ENCODE data around the gene CDC73.

The CDC73 gene

GRCh38 chr1:193212637-193213036 lies 90.8 kb downstream of the CDC73 start:
- no peak overlapping the region for H3K4me3 ChIP-seq (ENCODE audit: control insufficient read depth in 1 of 7, extremely low read depth in 1 of 7, insufficient read depth in 4 of 7, low read depth in 2 of 7, low read length in 6 of 7)
- H3K36me3 ChIP-seq (ENCODE audit: control insufficient read depth in 4 of 4, insufficient read depth in 4 of 4, low read length in 3 of 4): peaks cover 25 to 84% (median 34%) of the 10 kb centered on the region in 4 experiments
- no peak overlapping the region for H3K27ac ChIP-seq (ENCODE audit: insufficient read depth in 1 of 2, low read depth in 1 of 2, low read length in 2 of 2, poor library complexity in 1 of 2, severe bottlenecking in 2 of 2)
- POLR2A ChIA-PET: no interaction called here
- H3K4me1 ChIP-seq (ENCODE audit: control extremely low read depth in 1 of 4, control insufficient read depth in 4 of 4, insufficient read depth in 4 of 4, low read length in 3 of 4): no peaks in the 10 kb centered on the region
- no peak for DNase-seq
- H3K9me3 ChIP-seq (ENCODE audit: control extremely low read depth in 1 of 5, control insufficient read depth in 4 of 5, insufficient read depth in 2 of 5, low read depth in 1 of 5, low read length in 4 of 5): peaks cover 0 to 26% (median 5%) of the 10 kb centered on the region in 5 experiments
- H3K27me3 ChIP-seq (replicated peaks in 2 of 5; ENCODE audit: control insufficient read depth in 4 of 5, insufficient read depth in 5 of 5, low read length in 4 of 5): no peaks in the 10 kb centered on the region
- CTCF ChIA-PET: no interaction called here
- 100% methylated on average over 1 of the region's 2 CpGs for WGBS (ENCODE audit: insufficient coverage)

- 100% methylated on average over 1 of the region's 4 CpGs for WGBS (ENCODE audit: insufficient coverage)
- peaks cover 29 to 84% (median 32%) of the 10 kb centered on the region in 4 experiments for H3K36me3 ChIP-seq (ENCODE audit: control insufficient read depth in 4 of 4, insufficient read depth in 4 of 4, low read length in 3 of 4)
- ChIA-PET CTCF (no interaction called here), POLR2A (no interaction called here)
- H3K4me3 ChIP-seq (ENCODE audit: control insufficient read depth in 1 of 7, extremely low read depth in 1 of 7, insufficient read depth in 4 of 7, low read depth in 2 of 7, low read length in 6 of 7): no peak overlapping the region
- peaks cover 0 to 16% (median 6%) of the 10 kb centered on the region in 5 experiments for H3K9me3 ChIP-seq (ENCODE audit: control extremely low read depth in 1 of 5, control insufficient read depth in 4 of 5, insufficient read depth in 2 of 5, low read depth in 1 of 5, low read length in 4 of 5)
- H3K27me3 ChIP-seq (replicated peaks in 2 of 5; ENCODE audit: control insufficient read depth in 4 of 5, insufficient read depth in 5 of 5, low read length in 4 of 5): no peaks in the 10 kb centered on the region
- no peak overlapping the region for H3K27ac ChIP-seq (ENCODE audit: insufficient read depth in 1 of 2, low read depth in 1 of 2, low read length in 2 of 2, poor library complexity in 1 of 2, severe bottlenecking in 2 of 2)
- no peaks in the 10 kb centered on the region for H3K4me1 ChIP-seq (ENCODE audit: control extremely low read depth in 1 of 4, control insufficient read depth in 4 of 4, insufficient read depth in 4 of 4, low read length in 3 of 4)
- DNase-seq: no peak
Observed at GRCh38 chr1:193213998-193214397, 92.2 kb downstream of the CDC73 start.

DNA sequence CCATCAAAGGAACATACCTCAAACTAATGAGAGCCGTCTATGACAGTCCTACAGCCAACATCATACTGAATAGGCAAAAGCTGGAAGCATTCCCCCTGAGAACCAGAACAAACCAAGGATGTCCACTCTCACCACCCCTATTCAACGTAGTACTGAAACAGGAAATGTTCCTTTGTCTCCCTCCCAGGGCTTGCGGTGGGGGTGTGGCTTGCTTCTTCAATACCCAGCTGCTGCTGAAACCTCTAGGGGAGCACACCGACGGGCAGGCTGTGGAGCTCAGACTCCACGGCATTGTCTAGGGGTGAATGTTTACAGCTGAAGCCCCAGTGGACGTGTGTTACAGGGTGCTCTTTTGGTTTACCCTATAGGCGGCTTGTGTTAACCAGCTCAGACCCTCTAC lies 95.1 kb downstream of the CDC73 start:
- no peaks in the 10 kb centered on the region for H3K27me3 ChIP-seq (replicated peaks in 2 of 5; ENCODE audit: control insufficient read depth in 4 of 5, insufficient read depth in 5 of 5, low read length in 4 of 5)
- H3K27ac ChIP-seq (ENCODE audit: insufficient read depth in 1 of 2, low read depth in 1 of 2, low read length in 2 of 2, poor library complexity in 1 of 2, severe bottlenecking in 2 of 2): no peak overlapping the region
- H3K4me1 ChIP-seq (ENCODE audit: control extremely low read depth in 1 of 4, control insufficient read depth in 4 of 4, insufficient read depth in 4 of 4, low read length in 3 of 4): no peaks in the 10 kb centered on the region
- POLR2A ChIA-PET: no interaction called here
- H3K36me3 ChIP-seq (ENCODE audit: control insufficient read depth in 4 of 4, insufficient read depth in 4 of 4, low read length in 3 of 4): peaks cover 21 to 60% (median 27%) of the 10 kb centered on the region in 4 experiments
- H3K9me3 ChIP-seq (ENCODE audit: control extremely low read depth in 1 of 5, control insufficient read depth in 4 of 5, insufficient read depth in 2 of 5, low read depth in 1 of 5, low read length in 4 of 5): peaks cover 0 to 6% (median 5%) of the 10 kb centered on the region in 5 experiments
- 97% methylated on average over 5 of the region's 8 CpGs for WGBS (ENCODE audit: insufficient coverage)
- CTCF ChIA-PET: interaction anchor here (0.6 kb wide), 1 partner anchor 1984 kb away, joined by 3 read pairs; no protein-coding TSS in a partner anchor
- H3K4me3 ChIP-seq (ENCODE audit: control insufficient read depth in 1 of 7, extremely low read depth in 1 of 7, insufficient read depth in 4 of 7, low read depth in 2 of 7, low read length in 6 of 7): no peak overlapping the region
- no peak for DNase-seq

GRCh38 chr1:193219391-193219790 lies 97.6 kb downstream of the CDC73 start:
- POLR2A ChIA-PET: no interaction called here
- Histone ChIP-seq H3K27me3 (replicated peaks in 2 of 5; ENCODE audit: control insufficient read depth in 4 of 5, insufficient read depth in 5 of 5, low read length in 4 of 5) (no peaks in the 10 kb centered on the region), H3K9me3 (ENCODE audit: control extremely low read depth in 1 of 5, control insufficient read depth in 4 of 5, insufficient read depth in 2 of 5, low read depth in 1 of 5, low read length in 4 of 5) (peaks cover 0 to 6% (median 5%) of the 10 kb centered on the region in 5 experiments), H3K4me1 (ENCODE audit: control extremely low read depth in 1 of 4, control insufficient read depth in 4 of 4, insufficient read depth in 4 of 4, low read length in 3 of 4) (no peaks in the 10 kb centered on the region), H3K36me3 (ENCODE audit: control insufficient read depth in 4 of 4, insufficient read depth in 4 of 4, low read length in 3 of 4) (peaks cover 8 to 48% (median 17%) of the 10 kb centered on the region in 4 experiments), H3K27ac (ENCODE audit: insufficient read depth in 1 of 2, low read depth in 1 of 2, low read length in 2 of 2, poor library complexity in 1 of 2, severe bottlenecking in 2 of 2) (no peak overlapping the region), H3K4me3 (ENCODE audit: control insufficient read depth in 1 of 7, extremely low read depth in 1 of 7, insufficient read depth in 4 of 7, low read depth in 2 of 7, low read length in 6 of 7) (no peak overlapping the region)
- WGBS (ENCODE audit: insufficient coverage): 100% methylated on average over 3 of the region's 4 CpGs
- DNase-seq: no peak
- CTCF ChIA-PET: no interaction called here

GRCh38 chr1:193221651-193222050 lies 99.8 kb downstream of the CDC73 start:
- no peak overlapping the region for H3K27ac ChIP-seq (ENCODE audit: insufficient read depth in 1 of 2, low read depth in 1 of 2, low read length in 2 of 2, poor library complexity in 1 of 2, severe bottlenecking in 2 of 2)
- H3K27me3 ChIP-seq (replicated peaks in 2 of 5; ENCODE audit: control insufficient read depth in 4 of 5, insufficient read depth in 5 of 5, low read length in 4 of 5): no peaks in the 10 kb centered on the region
- no peak for DNase-seq
- ChIA-PET CTCF (interaction anchor here (0.5 to 1.2 kb wide), 2 partner anchors 31 to 99 kb away, joined by 3 to 4 read pairs; no protein-coding TSS in a partner anchor), POLR2A (no interaction called here)
- peaks cover 2 to 39% (median 10%) of the 10 kb centered on the region in 4 experiments for H3K36me3 ChIP-seq (ENCODE audit: control insufficient read depth in 4 of 4, insufficient read depth in 4 of 4, low read length in 3 of 4)
- no peak overlapping the region for H3K4me3 ChIP-seq (ENCODE audit: control insufficient read depth in 1 of 7, extremely low read depth in 1 of 7, insufficient read depth in 4 of 7, low read depth in 2 of 7, low read length in 6 of 7)
- no peaks in the 10 kb centered on the region for H3K4me1 ChIP-seq (ENCODE audit: control extremely low read depth in 1 of 4, control insufficient read depth in 4 of 4, insufficient read depth in 4 of 4, low read length in 3 of 4)
- H3K9me3 ChIP-seq (ENCODE audit: control extremely low read depth in 1 of 5, control insufficient read depth in 4 of 5, insufficient read depth in 2 of 5, low read depth in 1 of 5, low read length in 4 of 5): peaks cover 0 to 5% (median 0%) of the 10 kb centered on the region in 5 experiments

DNA sequence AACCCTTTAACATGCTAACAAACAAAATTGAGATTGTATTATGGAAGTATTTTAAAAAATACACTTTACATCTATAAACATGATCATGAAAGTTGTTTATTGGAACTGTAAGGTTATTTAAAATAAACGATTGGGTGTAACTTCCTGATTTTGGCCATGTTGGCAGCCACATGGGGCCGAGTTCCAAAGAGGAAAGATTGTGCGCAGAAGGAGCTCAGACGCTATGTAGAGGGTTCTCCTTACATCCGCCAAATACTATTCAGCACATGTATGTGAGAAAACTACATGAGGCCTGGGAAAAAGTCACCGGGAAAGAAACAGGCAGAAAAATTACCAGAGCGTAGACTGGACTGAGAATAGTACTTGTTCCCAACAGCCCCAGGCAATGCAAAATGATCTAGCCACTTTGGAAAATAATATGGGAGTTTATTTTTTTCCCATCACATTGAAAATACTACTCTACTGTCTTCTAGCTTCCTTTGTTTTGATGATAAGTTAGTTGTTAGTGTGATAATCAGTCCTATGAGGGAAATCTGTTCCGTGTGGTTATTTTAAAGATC lies 100.3 kb downstream of the CDC73 start:
- Histone ChIP-seq H3K4me3 (ENCODE audit: control insufficient read depth in 1 of 7, extremely low read depth in 1 of 7, insufficient read depth in 4 of 7, low read depth in 2 of 7, low read length in 6 of 7) (no peak overlapping the region), H3K36me3 (ENCODE audit: control insufficient read depth in 4 of 4, insufficient read depth in 4 of 4, low read length in 3 of 4) (peaks cover 2 to 34% (median 8%) of the 10 kb centered on the region in 4 experiments), H3K27me3 (replicated peaks in 2 of 5; ENCODE audit: control insufficient read depth in 4 of 5, insufficient read depth in 5 of 5, low read length in 4 of 5) (no peaks in the 10 kb centered on the region), H3K9me3 (ENCODE audit: control extremely low read depth in 1 of 5, control insufficient read depth in 4 of 5, insufficient read depth in 2 of 5, low read depth in 1 of 5, low read length in 4 of 5) (peaks cover 0 to 5% (median 0%) of the 10 kb centered on the region in 5 experiments), H3K27ac (ENCODE audit: insufficient read depth in 1 of 2, low read depth in 1 of 2, low read length in 2 of 2, poor library complexity in 1 of 2, severe bottlenecking in 2 of 2) (no peak overlapping the region), H3K4me1 (ENCODE audit: control extremely low read depth in 1 of 4, control insufficient read depth in 4 of 4, insufficient read depth in 4 of 4, low read length in 3 of 4) (no peaks in the 10 kb centered on the region)
- DNase-seq: no peak
- 95% methylated on average over 4 of the region's 8 CpGs for WGBS (ENCODE audit: insufficient coverage)
- CTCF ChIA-PET: interaction anchor here (0.5 to 1.2 kb wide), 2 partner anchors 32 to 100 kb away, joined by 3 to 4 read pairs; no protein-coding TSS in a partner anchor
- POLR2A ChIA-PET: no interaction called here

DNA sequence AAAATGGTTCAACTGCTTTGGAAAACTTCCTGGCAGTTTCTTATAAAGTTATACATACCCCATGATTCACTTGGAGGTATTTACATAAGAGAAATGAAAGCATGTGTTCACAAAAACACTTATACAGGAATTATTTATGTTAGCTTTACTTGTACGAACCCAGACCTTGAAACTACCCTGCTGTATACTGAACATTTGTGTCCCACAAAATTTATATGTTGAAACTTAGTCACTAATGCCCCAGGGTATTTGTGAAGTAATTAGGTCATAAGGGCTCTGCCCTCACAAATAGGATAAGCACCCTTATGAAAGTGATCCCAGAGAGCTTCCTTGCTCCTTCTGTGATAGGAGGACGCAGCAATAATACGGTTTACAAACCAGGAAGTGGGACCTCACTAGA lies 107.3 kb downstream of the CDC73 start:
- ChIA-PET POLR2A (no interaction called here), CTCF (no interaction called here)
- Histone ChIP-seq H3K27ac (ENCODE audit: insufficient read depth in 1 of 2, low read depth in 1 of 2, low read length in 2 of 2, poor library complexity in 1 of 2, severe bottlenecking in 2 of 2) (no peak overlapping the region), H3K9me3 (ENCODE audit: control extremely low read depth in 1 of 5, control insufficient read depth in 4 of 5, insufficient read depth in 2 of 5, low read depth in 1 of 5, low read length in 4 of 5) (peaks cover 0 to 5% (median 0%) of the 10 kb centered on the region in 5 experiments), H3K27me3 (replicated peaks in 2 of 5; ENCODE audit: control insufficient read depth in 4 of 5, insufficient read depth in 5 of 5, low read length in 4 of 5) (no peaks in the 10 kb centered on the region), H3K4me3 (ENCODE audit: control insufficient read depth in 1 of 7, extremely low read depth in 1 of 7, insufficient read depth in 4 of 7, low read depth in 2 of 7, low read length in 6 of 7) (no peak overlapping the region), H3K4me1 (ENCODE audit: control extremely low read depth in 1 of 4, control insufficient read depth in 4 of 4, insufficient read depth in 4 of 4, low read length in 3 of 4) (no peaks in the 10 kb centered on the region), H3K36me3 (ENCODE audit: control insufficient read depth in 4 of 4, insufficient read depth in 4 of 4, low read length in 3 of 4) (peaks cover 0 to 18% (median 6%) of the 10 kb centered on the region in 4 experiments)
- no peak for DNase-seq
- 100% methylated on average over 1 of the region's 3 CpGs for whole genome bisulfite sequencing (ENCODE audit: insufficient coverage)
